ENCODE measurements around the gene ALKBH4. TPM values are rescaled to one million over a fixed set of nuclear protein-coding genes. Genes with fewer than 3 reads are reported as not detected.

Gene ALKBH4
- total and polyA plus RNA-seq, 2 of the 8 experiments (the other 6 are each of a cell fraction or from before 2014, with no cell fraction given): 10.2 to 16.6 TPM

DNA sequence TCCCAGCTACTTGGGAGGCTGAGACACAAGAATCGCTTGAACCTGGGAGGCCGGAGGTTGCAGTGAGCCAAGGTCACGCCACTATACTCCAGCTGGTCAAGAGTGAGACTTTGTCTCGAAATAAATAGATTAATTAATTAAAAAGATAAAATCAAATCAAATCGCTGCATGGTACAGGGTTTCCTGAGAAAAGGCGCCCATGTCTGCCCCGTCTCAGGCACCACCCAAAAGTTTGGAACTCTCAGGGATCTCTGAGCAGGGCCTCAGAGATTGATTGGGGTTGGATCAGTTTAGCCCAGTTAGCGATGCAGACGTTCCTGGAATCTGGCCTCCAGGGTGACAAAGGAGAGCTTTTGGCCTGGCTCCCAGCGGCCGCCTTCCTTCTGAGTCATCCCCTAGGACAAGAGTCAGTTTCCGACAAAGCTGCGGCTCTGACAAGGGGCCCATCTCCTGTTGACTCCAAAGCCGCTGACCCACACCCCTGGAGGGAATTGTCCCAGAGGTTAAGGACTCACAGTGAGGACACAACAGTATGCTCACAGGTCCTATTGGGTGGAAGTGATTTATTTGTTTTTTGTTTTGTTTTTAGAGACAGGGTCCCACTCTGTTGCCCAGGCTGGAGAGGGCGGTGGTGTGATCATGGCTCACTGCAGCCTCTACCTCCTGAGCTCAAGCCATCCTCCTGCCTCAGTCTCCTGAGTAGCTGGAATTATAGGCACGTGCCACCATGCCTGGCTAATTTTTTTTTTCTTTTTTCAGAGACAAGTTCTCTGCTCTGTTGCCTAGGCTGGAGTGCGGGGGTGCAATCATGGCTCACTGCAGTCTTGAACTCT is 24.5 kb downstream of the ALKBH4 start:
- H3K27me3 ChIP-seq (replicated peaks in 1 of 4; ENCODE audit: control insufficient read depth in 3 of 4, extremely low read depth in 1 of 4, insufficient read depth in 3 of 4, low read length in 3 of 4): no peaks in the 10 kb centered on the region
- CTCF ChIA-PET (ENCODE audit: partially characterized antibody): interaction anchor here (1.0 to 2.4 kb wide), 8 partner anchors 14 to 49 kb away, joined by 3 to 9 read pairs (median 4); partner anchors contain the start of genes ALKBH4 and LRWD1
- H3K4me2 ChIP-seq (ENCODE audit: insufficient read depth in 1 of 2, low read depth in 2 of 2, low read length in 2 of 2): no peak overlapping the region
- H3K4me3 ChIP-seq (ENCODE audit: extremely low read depth in 1 of 4, insufficient read depth in 2 of 4, low read depth in 3 of 4, low read length in 4 of 4): no peak overlapping the region
- H4K8ac ChIP-seq (ENCODE audit: extremely low read depth, insufficient read depth, low read length): peak overlapping the region; percentile 51; the same call in 1 of the 2 replicates
- H4K91ac ChIP-seq (replicated peaks; ENCODE audit: insufficient read length, low read length): peak overlapping the region; percentile 65
- FAIRE-seq (no peak), DNase-seq (ENCODE audit: low read depth in 1 of 2, low spot score in 2 of 2) (peak in 1 of 2 experiments; percentile 53)
- WGBS, 2 experiments (ENCODE audit: extremely low coverage in 1 of 2, insufficient coverage in 1 of 2, insufficient read length in 1 of 2, insufficient replicate concordance in 2 of 2, low coverage in 1 of 2, low lambda C conversion rate in 2 of 2, missing lambda C conversion rate in 1 of 2): 86% methylated on average over 17 of the region's 17 CpGs; no CpG with 5 or more reads in 1 of the 2 experiments
- H3K79me2 ChIP-seq (ENCODE audit: control insufficient read depth in 1 of 2, insufficient read depth in 2 of 2, low read length in 2 of 2): no peaks in the 10 kb centered on the region
- H3K4ac ChIP-seq (replicated peaks; ENCODE audit: insufficient read length, low read depth, low read length): no peak overlapping the region
- no peak overlapping the region for H3K18ac ChIP-seq (ENCODE audit: extremely low read depth, low read length)
- H3K79me1 ChIP-seq (ENCODE audit: low read depth, low read length): no peaks in the 10 kb centered on the region
- 0 out of 2 replicates have a peak overlapping the region, but pooled peaks have one; percentile 23 for H2BK12ac ChIP-seq (ENCODE audit: low read depth, low read length)
- no peak overlapping the region for H2AFZ ChIP-seq (ENCODE audit: low read length)
- H3K9ac ChIP-seq (replicated peaks in 1 of 4; ENCODE audit: extremely low read depth in 1 of 4, low read depth in 3 of 4, low read length in 3 of 4): no peak overlapping the region
- no peak overlapping the region for H3K23ac ChIP-seq (ENCODE audit: insufficient read length)
- H3K36me3 ChIP-seq (ENCODE audit: control insufficient read depth in 2 of 4, insufficient read depth in 4 of 4, low read length in 3 of 4): peaks cover 0 to 3% (median 0%) of the 10 kb centered on the region in 4 experiments; a peak in 2 of 8 replicates
- no peaks in the 10 kb centered on the region for H3K23me2 ChIP-seq (ENCODE audit: low read depth, low read length)
- 0 out of 2 replicates have a peak overlapping the region, but pooled peaks have one; percentile 86 for H2AK5ac ChIP-seq (ENCODE audit: low read depth, low read length)
- H2BK20ac ChIP-seq (ENCODE audit: low read length): 0 out of 2 replicates have a peak overlapping the region, but pooled peaks have one; percentile 61
- no peak overlapping the region for H3K56ac ChIP-seq (replicated peaks; ENCODE audit: insufficient read length, low read depth, low read length)
- H2BK15ac ChIP-seq (ENCODE audit: low read length): 0 out of 2 replicates have a peak overlapping the region, but pooled peaks have one; percentile 81
- no peak overlapping the region for H3K14ac ChIP-seq (ENCODE audit: insufficient read length)
- H2BK5ac ChIP-seq (ENCODE audit: low read depth, low read length): no peak overlapping the region
- H4K5ac ChIP-seq (ENCODE audit: insufficient read length, low read depth, low read length): no peak overlapping the region
- peaks cover 0 to 9% (median 0%) of the 10 kb centered on the region in 4 experiments; a peak in 2 of 7 replicates for H3K4me1 ChIP-seq (replicated peaks in 1 of 4; ENCODE audit: control insufficient read depth in 3 of 4, insufficient read depth in 4 of 4, low read length in 3 of 4)
- no peak overlapping the region for H3K27ac ChIP-seq (ENCODE audit: low read depth, low read length)
- H3K9me3 ChIP-seq (ENCODE audit: insufficient read depth in 2 of 2, low read depth in 1 of 2, low read length in 1 of 2): no peaks in the 10 kb centered on the region
- POLR2A ChIA-PET (ENCODE audit: partially characterized antibody): interaction anchor here (1.2 to 5.9 kb wide), 4 partner anchors 11 to 44 kb away, joined by 3 to 49 read pairs (median 26); partner anchors contain the start of gene PRKRIP1
- no peak overlapping the region for H2BK120ac ChIP-seq (replicated peaks; ENCODE audit: low read depth, low read length)
- no peaks in the 10 kb centered on the region for H4K20me1 ChIP-seq (replicated peaks in 1 of 2; ENCODE audit: control insufficient read depth in 1 of 2, insufficient read depth in 2 of 2, low read length in 2 of 2)
- TF ChIP-seq JUND (IDR thresholded peaks at IDR 0.05; ENCODE audit: low read length): peak; percentile 60; the same call in 1 of the 2 replicates
- no peak for TF ChIP-seq CREB1 (IDR thresholded peaks at IDR 0.05)
- TF ChIP-seq TAF7 (optimal IDR thresholded peaks at IDR 0.05; ENCODE audit: borderline replicate concordance, low read depth, low read length): no peak
- TF ChIP-seq CHD2 (IDR thresholded peaks at IDR 0.05; ENCODE audit: low read length): no peak
- TF ChIP-seq ZNF274 (IDR thresholded peaks at IDR 0.05; ENCODE audit: borderline replicate concordance, extremely low read depth, low read length): no peak
- no peak for TF ChIP-seq RXRA (IDR thresholded peaks at IDR 0.05; ENCODE audit: insufficient read depth, low read depth, low read length)
- TF ChIP-seq RNF2 (IDR thresholded peaks at IDR 0.05; ENCODE audit: borderline replicate concordance, low read depth, low read length, missing control alignments, poor library complexity, severe bottlenecking): no peak
- no peak for TF ChIP-seq SUZ12 (IDR thresholded peaks at IDR 0.05; ENCODE audit: low read length)
- no peak for TF ChIP-seq JUN (IDR thresholded peaks at IDR 0.05; ENCODE audit: low read depth, low read length)
- TF ChIP-seq, protein P1, sequence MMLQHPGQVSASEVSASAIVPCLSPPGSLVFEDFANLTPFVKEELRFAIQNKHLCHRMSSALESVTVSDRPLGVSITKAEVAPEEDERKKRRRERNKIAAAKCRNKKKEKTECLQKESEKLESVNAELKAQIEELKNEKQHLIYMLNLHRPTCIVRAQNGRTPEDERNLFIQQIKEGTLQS (IDR thresholded peaks at IDR 0.05; ENCODE audit: insufficient read depth, low read depth, low read length): no peak
